HEK293 (cell line): Measurements from ENCODE around the gene PRLR.

Experiments
- CTCF ChIA-PET: fragments of 350-600 bp; formaldehyde crosslinking; extraction: SDS; loops from one replicate; lab custom pipeline; 2021; ENCODE audit warnings: antibody characterized with exemption; lab: Yijun Ruan, JAX
- POLR2A ChIA-PET: fragments of 300-600 bp; formaldehyde crosslinking; extraction: SDS; loops from one replicate; lab custom pipeline; 2020; ENCODE audit warnings: antibody characterized with exemption, inconsistent platforms; lab: Yijun Ruan, JAX
- H3K27ac ChIP-seq: fragments of 200-500 bp; sonication (Bioruptor generic); 2 replicates; pipeline ENCODE4 v1.5.1; 2014; ENCODE audit warnings: low read depth, low read length, control low read depth, inconsistent platforms; ENCODE audit errors: extremely low read depth
- H3K36me3 ChIP-seq, 2 experiments: fragments of 200-500 bp in 1 of 2; sonication (Bioruptor generic) in 1 of 2; 1 replicate in 1 of 2; 2 replicates in 1 of 2; pipeline ENCODE4 v1.5.1; 2014 to 2017; ENCODE audit warnings: inconsistent platforms in 2 of 2, low read length in 2 of 2; ENCODE audit not compliant: control insufficient read depth in 2 of 2, insufficient read depth in 1 of 2
- H3K4me1 ChIP-seq: fragments of 200-500 bp; sonication (Bioruptor generic); 2 replicates; pipeline ENCODE4 v1.5.1; 2014; ENCODE audit warnings: mild to moderate bottlenecking, low read length, inconsistent platforms; ENCODE audit not compliant: control insufficient read depth, insufficient read depth
- H3K4me3 ChIP-seq: 2 replicates; pipeline ENCODE4 v1.5.1; 2011; ENCODE audit warnings: low read depth, mild to moderate bottlenecking, control low read depth, low read length, moderate library complexity
- H3K9me3 ChIP-seq: fragments of 200-500 bp; sonication (Bioruptor generic); 2 replicates; pipeline ENCODE4 v1.5.1; 2014; ENCODE audit warnings: low read depth, low read length, inconsistent platforms; ENCODE audit not compliant: control insufficient read depth, insufficient read depth
- BCL11B ChIP-seq: fragments of 450-650 bp; formaldehyde crosslinking; IDR thresholded peaks from 2 replicates; pipeline ENCODE4 v1.5.1; 2016; ENCODE audit warnings: low read depth, missing biosample characterization, missing genetic modification characterization
- INSM2 ChIP-seq: fragments of 450-650 bp; formaldehyde crosslinking; IDR thresholded peaks from 2 replicates; pipeline ENCODE4 v1.5.1; 2016; ENCODE audit warnings: missing biosample characterization, missing genetic modification characterization
- RBAK ChIP-seq: fragments of 450-650 bp; formaldehyde crosslinking; IDR thresholded peaks from 2 replicates; pipeline ENCODE4 v1.5.1; 2016; ENCODE audit warnings: missing biosample characterization, missing genetic modification characterization
- ZBTB44 ChIP-seq: fragments of 450-650 bp; IDR thresholded peaks from 2 replicates; pipeline ENCODE4 v1.5.1; 2018; ENCODE audit warnings: missing biosample characterization, mild to moderate bottlenecking, missing genetic modification characterization
- ZFP69B ChIP-seq: fragments of 450-650 bp; formaldehyde crosslinking; IDR thresholded peaks from 2 replicates; pipeline ENCODE4 v1.5.1; 2016; ENCODE audit warnings: missing biosample characterization, missing genetic modification characterization
- ZNF2 ChIP-seq: fragments of 450-650 bp; formaldehyde crosslinking; IDR thresholded peaks from 2 replicates; pipeline ENCODE4 v1.5.1; 2016; ENCODE audit warnings: missing biosample characterization, missing genetic modification characterization
- ZNF350 ChIP-seq: fragments of 450-650 bp; formaldehyde crosslinking; IDR thresholded peaks from 2 replicates; pipeline ENCODE4 v1.5.0; 2017; ENCODE audit warnings: missing biosample characterization, mild to moderate bottlenecking, missing genetic modification characterization
- ZNF514 ChIP-seq: fragments of 450-650 bp; formaldehyde crosslinking; IDR thresholded peaks from 2 replicates; pipeline ENCODE4 v1.5.1; 2016; ENCODE audit warnings: missing biosample characterization, missing genetic modification characterization
- ZNF529 ChIP-seq: fragments of 450-650 bp; formaldehyde crosslinking; IDR thresholded peaks from 2 replicates; pipeline ENCODE4 v1.5.1; 2017; ENCODE audit warnings: missing genetic modification characterization, missing biosample characterization; ENCODE audit not compliant: insufficient replicate concordance
- ZNF530 ChIP-seq: fragments of 450-650 bp; formaldehyde crosslinking; IDR thresholded peaks from 2 replicates; pipeline ENCODE4 v1.5.1; 2016; ENCODE audit warnings: low read depth, missing biosample characterization, missing genetic modification characterization
- ZNF558 ChIP-seq: fragments of 450-650 bp; formaldehyde crosslinking; IDR thresholded peaks from 2 replicates; pipeline ENCODE4 v1.5.1; 2016; ENCODE audit warnings: missing biosample characterization, missing genetic modification characterization
- ZNF561 ChIP-seq: fragments of 450-650 bp; IDR thresholded peaks from 2 replicates; pipeline ENCODE4 v1.5.1; 2018; ENCODE audit warnings: missing biosample characterization, missing genetic modification characterization, borderline replicate concordance
- ZNF621 ChIP-seq: fragments of 450-650 bp; formaldehyde crosslinking; IDR thresholded peaks from 2 replicates; pipeline ENCODE4 v1.5.1; 2017; ENCODE audit warnings: missing biosample characterization, missing genetic modification characterization
- ZNF654 ChIP-seq: fragments of 450-650 bp; formaldehyde crosslinking; IDR thresholded peaks from 2 replicates; pipeline ENCODE4 v1.5.1; 2016; ENCODE audit warnings: low read depth, missing biosample characterization, missing genetic modification characterization
- ZNF660 ChIP-seq: fragments of 450-650 bp; IDR thresholded peaks from 2 replicates; pipeline ENCODE4 v1.5.1; 2018; ENCODE audit warnings: missing biosample characterization, mild to moderate bottlenecking, missing genetic modification characterization
- ZNF777 ChIP-seq: fragments of 450-650 bp; formaldehyde crosslinking; IDR thresholded peaks from 2 replicates; pipeline ENCODE4 v1.5.1; 2017; ENCODE audit warnings: missing biosample characterization, missing genetic modification characterization, borderline replicate concordance
- TF ChIP-seq, protein P1 (sequence below): fragments of 450-650 bp; formaldehyde crosslinking; IDR thresholded peaks from 2 replicates; pipeline ENCODE4 v1.5.1; 2016; ENCODE audit warnings: missing biosample characterization, missing genetic modification characterization
- TF ChIP-seq, protein P2 (sequence below): fragments of 450-650 bp; formaldehyde crosslinking; IDR thresholded peaks from 2 replicates; pipeline ENCODE4 v1.5.1; 2016; ENCODE audit warnings: missing biosample characterization, missing genetic modification characterization

The PRLR gene

GRCh38 chr5:35003018-35003957, 227.0 kb downstream of the PRLR start:
- no peaks in the 10 kb centered on the region for H3K9me3 ChIP-seq
- H3K36me3 ChIP-seq, result no peaks in the 10 kb centered on the region
- H3K27ac ChIP-seq, result no peak overlapping the region
- CTCF ChIA-PET, result interaction anchor here (0.6 to 6.6 kb wide), 41 partner anchors 9 to 1450 kb away, joined by 3 to 43 read pairs (median 4); partner anchors contain the start of genes AGXT2, BRIX1, DNAJC21 and RAD1
- no peak overlapping the region for H3K4me3 ChIP-seq
- POLR2A ChIA-PET, result interaction anchor here (0.6 to 1.0 kb wide), 3 partner anchors 45 to 88 kb away, joined by 3 to 7 read pairs (median 5); partner anchors contain the start of genes BRIX1 and RAD1
- TF ChIP-seq ZNF621 (tag by site-specific recombination) (no peak), ZNF654 (tag by site-specific recombination) (peak; percentile 98), ZNF529 (tag by site-specific recombination) (no peak), INSM2 (no peak), ZNF558 (no peak), ZFP69B (tag by site-specific recombination) (no peak), ZNF530 (no peak), RBAK (tag by site-specific recombination) (no peak), ZNF514 (tag by site-specific recombination) (no peak), ZNF2 (tag by site-specific recombination) (peak; percentile 92), ZNF660 (tag by site-specific recombination) (peak; percentile 51; the same call in 1 of the 2 replicates)
- TF ChIP-seq, protein P1, sequence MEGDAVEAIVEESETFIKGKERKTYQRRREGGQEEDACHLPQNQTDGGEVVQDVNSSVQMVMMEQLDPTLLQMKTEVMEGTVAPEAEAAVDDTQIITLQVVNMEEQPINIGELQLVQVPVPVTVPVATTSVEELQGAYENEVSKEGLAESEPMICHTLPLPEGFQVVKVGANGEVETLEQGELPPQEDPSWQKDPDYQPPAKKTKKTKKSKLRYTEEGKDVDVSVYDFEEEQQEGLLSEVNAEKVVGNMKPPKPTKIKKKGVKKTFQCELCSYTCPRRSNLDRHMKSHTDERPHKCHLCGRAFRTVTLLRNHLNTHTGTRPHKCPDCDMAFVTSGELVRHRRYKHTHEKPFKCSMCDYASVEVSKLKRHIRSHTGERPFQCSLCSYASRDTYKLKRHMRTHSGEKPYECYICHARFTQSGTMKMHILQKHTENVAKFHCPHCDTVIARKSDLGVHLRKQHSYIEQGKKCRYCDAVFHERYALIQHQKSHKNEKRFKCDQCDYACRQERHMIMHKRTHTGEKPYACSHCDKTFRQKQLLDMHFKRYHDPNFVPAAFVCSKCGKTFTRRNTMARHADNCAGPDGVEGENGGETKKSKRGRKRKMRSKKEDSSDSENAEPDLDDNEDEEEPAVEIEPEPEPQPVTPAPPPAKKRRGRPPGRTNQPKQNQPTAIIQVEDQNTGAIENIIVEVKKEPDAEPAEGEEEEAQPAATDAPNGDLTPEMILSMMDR, result peak; percentile 62; the same call in 1 of the 2 replicates
- TF ChIP-seq, protein P2, sequence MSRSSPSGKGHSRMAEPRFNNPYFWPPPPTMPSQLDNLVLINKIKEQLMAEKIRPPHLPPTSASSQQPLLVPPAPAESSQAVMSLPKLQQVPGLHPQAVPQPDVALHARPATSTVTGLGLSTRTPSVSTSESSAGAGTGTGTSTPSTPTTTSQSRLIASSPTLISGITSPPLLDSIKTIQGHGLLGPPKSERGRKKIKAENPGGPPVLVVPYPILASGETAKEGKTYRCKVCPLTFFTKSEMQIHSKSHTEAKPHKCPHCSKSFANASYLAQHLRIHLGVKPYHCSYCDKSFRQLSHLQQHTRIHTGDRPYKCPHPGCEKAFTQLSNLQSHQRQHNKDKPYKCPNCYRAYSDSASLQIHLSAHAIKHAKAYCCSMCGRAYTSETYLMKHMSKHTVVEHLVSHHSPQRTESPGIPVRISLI, result peak; percentile 94
- no peaks in the 10 kb centered on the region for H3K4me1 ChIP-seq

DNA sequence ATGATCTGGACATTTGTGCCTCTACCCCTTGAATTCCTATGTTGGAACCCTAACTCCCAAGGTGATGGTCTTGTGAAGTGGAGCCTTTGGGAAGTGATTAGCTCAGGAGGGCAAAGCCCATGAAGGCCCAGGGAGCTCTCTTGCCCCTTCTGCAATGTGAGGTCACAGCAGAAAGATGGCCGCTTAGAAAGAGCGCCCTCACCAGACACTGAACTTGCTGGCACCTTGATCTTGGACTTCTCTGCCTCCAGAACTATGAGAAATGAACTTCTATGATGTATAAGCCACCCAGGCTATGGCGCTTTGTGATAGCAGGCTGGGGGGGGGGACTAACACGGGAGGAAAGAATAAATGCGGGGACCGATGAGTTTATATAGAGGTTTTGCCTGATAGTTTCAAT, 227.8 kb downstream of the PRLR start:
- TF ChIP-seq ZNF777, result no peak
- TF ChIP-seq ZBTB44, result no peak
- TF ChIP-seq ZNF350, result no peak
- TF ChIP-seq, protein P1, result no peak
- TF ChIP-seq ZNF558, result no peak
- no peak for TF ChIP-seq BCL11B
- TF ChIP-seq ZNF561 (tag by site-specific recombination), result no peak
- CTCF ChIA-PET, result interaction anchor here (0.7 to 6.6 kb wide), 16 partner anchors 9 to 527 kb away, joined by 3 to 43 read pairs (median 6); no protein-coding TSS in a partner anchor

More for the DNA sequence above, 227.8 kb downstream of the PRLR start:
- Histone ChIP-seq H3K4me1 (peaks cover 3% of the 10 kb centered on the region; the same call in 1 of the 2 replicates), H3K9me3 (no peaks in the 10 kb centered on the region), H3K36me3 (no peaks in the 10 kb centered on the region), H3K27ac (no peak overlapping the region), H3K4me3 (no peak overlapping the region)
- POLR2A ChIA-PET, result no interaction called here
